Neutrophil (primary cell): ENCODE data around the gene CABLES2.

Experiments used
- H3K27ac ChIP-seq: fragments of 200-600 bp; sonication (generic); 2 replicates; pipeline ENCODE4 v1.5.1; 2016; ENCODE audit warnings: mild to moderate bottlenecking, moderate library complexity
- H3K27me3 ChIP-seq: fragments of 200-600 bp; sonication (generic); 2 replicates; pipeline ENCODE4 v1.6.0; 2016; ENCODE audit warnings: mild to moderate bottlenecking
- H3K36me3 ChIP-seq: fragments of 200-600 bp; sonication (generic); 2 replicates; pipeline ENCODE4 v1.5.1; 2017
- H3K4me1 ChIP-seq, 2 experiments: fragments of 200-600 bp in 1 of 2; sonication (generic) in 1 of 2; 1 replicate in 1 of 2; 2 replicates in 1 of 2; pipeline versions ENCODE4 v1.5.1 to v1.6.1; 2013 to 2016; ENCODE audit warnings: low read depth in 1 of 2, low read length in 1 of 2, mild to moderate bottlenecking in 1 of 2, moderate library complexity in 1 of 2; ENCODE audit not compliant: control insufficient read depth in 1 of 2, insufficient read depth in 1 of 2
- H3K4me3 ChIP-seq, 2 experiments: fragments of 200-600 bp in 1 of 2; sonication (generic) in 1 of 2; 1 replicate in 1 of 2; 2 replicates in 1 of 2; pipeline ENCODE4 v1.5.1; 2013 to 2016; ENCODE audit warnings: low read depth in 1 of 2, low read length in 1 of 2, mild to moderate bottlenecking in 1 of 2, moderate library complexity in 1 of 2
- H3K9me3 ChIP-seq: fragments of 200-600 bp; sonication (generic); 2 replicates; pipeline ENCODE4 v1.5.1; 2016
- CTCF ChIP-seq: fragments of 200-600 bp; sonication (generic); IDR thresholded peaks from 2 replicates; pipeline ENCODE4 v1.5.1; 2016; ENCODE audit warnings: antibody characterized with exemption

The CABLES2 gene

GRCh38 chr20:62388839-62389600 is 18.1 kb downstream of the CABLES2 start:
- Histone ChIP-seq H3K27ac (no peak overlapping the region), H3K4me3 (no peak overlapping the region), H3K36me3 (peaks cover 57% of the 10 kb centered on the region), H3K27me3 (no peaks in the 10 kb centered on the region), H3K4me1 (peaks cover 20 to 27% of the 10 kb centered on the region in 2 experiments), H3K9me3 (no peaks in the 10 kb centered on the region)
- TF ChIP-seq CTCF = no peak

DNA sequence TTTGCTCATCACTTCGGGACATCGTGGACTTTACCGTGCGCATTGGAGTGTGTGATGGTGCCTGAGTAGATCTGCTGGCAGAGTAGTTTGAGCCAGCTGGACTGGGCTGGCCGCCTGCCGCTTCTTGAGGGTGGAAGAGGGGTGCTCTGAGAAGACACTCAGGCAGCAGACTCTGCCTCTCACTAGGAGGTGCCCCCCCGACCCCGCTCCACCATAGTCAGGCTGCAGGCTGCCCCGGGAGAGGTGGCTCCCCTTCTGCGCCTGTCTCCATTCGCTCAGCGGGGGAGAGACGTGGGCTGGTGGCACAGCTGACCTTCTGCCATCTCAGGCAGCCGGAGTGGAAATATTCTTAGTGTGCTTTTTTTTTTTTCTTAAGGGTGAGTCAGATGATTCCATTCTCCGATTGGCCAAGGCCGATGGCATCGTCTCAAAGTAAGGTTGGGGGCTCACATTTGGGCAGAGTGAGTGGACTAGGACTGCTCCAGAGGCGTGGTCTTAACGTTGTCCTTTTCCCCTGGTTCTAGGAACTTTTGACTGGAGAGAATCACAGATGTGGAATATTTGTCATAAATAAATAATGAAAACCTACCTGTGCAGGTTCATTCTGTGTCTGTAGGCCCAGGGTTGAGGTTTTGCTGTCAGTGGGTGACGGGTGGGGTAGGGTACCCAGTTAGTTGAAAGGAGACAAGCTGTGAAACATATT is 19.0 kb downstream of the CABLES2 start:
- Histone ChIP-seq H3K27me3 (no peaks in the 10 kb centered on the region), H3K4me3 (peak overlapping the region in 1 of 2 experiments; percentile 94), H3K27ac (no peak overlapping the region), H3K4me1 (peaks cover 20 to 27% of the 10 kb centered on the region in 2 experiments), H3K36me3 (peaks cover 47% of the 10 kb centered on the region), H3K9me3 (no peaks in the 10 kb centered on the region)
- no peak for TF ChIP-seq CTCF

GRCh38 chr20:62387219-62387913 is 19.7 kb downstream of the CABLES2 start:
- Histone ChIP-seq H3K27me3 (no peaks in the 10 kb centered on the region), H3K4me3 (peak overlapping the region; percentile 94 to 96), H3K9me3 (no peaks in the 10 kb centered on the region), H3K4me1 (peaks cover 20 to 27% of the 10 kb centered on the region in 2 experiments), H3K27ac (peak overlapping the region; percentile 90), H3K36me3 (peaks cover 40% of the 10 kb centered on the region)
- no peak for TF ChIP-seq CTCF

- no peaks in the 10 kb centered on the region for H3K9me3 ChIP-seq
- peaks cover 20 to 27% of the 10 kb centered on the region in 2 experiments for H3K4me1 ChIP-seq
- peak; percentile 69 for TF ChIP-seq CTCF
- H3K27ac ChIP-seq = peak within 1 kb of the TSS; percentile 90
- peak within 1 kb of the TSS; percentile 94 to 96 for H3K4me3 ChIP-seq
- H3K27me3 ChIP-seq = no peaks in the 10 kb centered on the region
- peaks cover 33% of the 10 kb centered on the region for H3K36me3 ChIP-seq
Measured at GRCh38 chr20:62386383-62387218, 20.5 kb downstream of the CABLES2 start, which contains the start of gene RPS21. TSS of gene RPS21 (plus strand) at chr20:62387103. CDS start at chr20:62387339, 236 bp downstream.
